Measurements from ENCODE around the gene MIAT.

MIAT gene

DNA sequence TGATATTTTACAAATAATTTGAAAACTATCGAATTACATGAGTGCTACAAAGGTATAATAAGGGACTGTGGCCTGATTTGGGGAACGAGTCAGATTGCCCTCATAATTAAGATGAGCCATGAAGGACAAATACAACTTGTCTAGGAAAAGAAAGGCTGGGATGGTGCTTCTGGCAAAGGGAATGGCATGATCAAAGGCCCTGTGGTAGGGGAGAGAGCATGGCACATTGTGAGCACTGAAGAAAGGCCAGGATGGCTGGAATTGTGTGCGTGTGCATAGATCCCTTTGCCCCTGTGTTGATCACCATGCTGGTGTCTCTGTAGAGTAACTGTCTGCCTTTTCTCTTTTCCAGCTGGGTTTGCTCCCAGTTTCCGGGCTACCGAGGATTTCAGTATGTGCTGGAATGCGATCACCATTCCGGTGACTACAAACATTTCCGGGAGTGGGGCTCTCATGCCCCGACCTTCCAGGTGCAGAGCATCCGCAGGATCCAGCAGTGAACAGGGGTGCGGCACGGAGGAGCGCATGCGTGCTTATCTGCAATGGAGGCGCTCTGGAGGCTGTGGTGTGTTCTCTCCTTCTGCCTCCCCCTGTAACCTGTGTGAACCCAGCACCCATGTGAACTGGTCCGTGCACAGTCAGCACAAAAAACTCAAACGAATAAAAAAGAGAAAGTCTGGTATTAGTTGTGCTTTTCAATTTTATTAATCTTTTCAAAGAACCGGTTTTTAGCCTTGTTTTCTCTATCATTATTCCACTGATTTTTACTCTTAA is 27.2 kb upstream of the MIAT start:
- no peak for DNase-seq (ENCODE audit: insufficient read length, low spot score)
- TF ChIP-seq POLR2A (IDR thresholded peaks at IDR 0.05; ENCODE audit: low read depth, low read length) (no peak), PAX5 (IDR thresholded peaks at IDR 0.05; ENCODE audit: insufficient read depth, low read length, severe bottlenecking) (no peak), TAF1 (IDR thresholded peaks at IDR 0.05; ENCODE audit: low read depth, low read length) (no peak), SPI1 (IDR thresholded peaks at IDR 0.05; ENCODE audit: low read depth, low read length) (no peak), POLR2AphosphoS5 (IDR thresholded peaks at IDR 0.05; ENCODE audit: low read depth, low read length) (no peak), POU2F2 (IDR thresholded peaks at IDR 0.05; ENCODE audit: low read depth, low read length) (no peak)
- no peak for FAIRE-seq

DNA sequence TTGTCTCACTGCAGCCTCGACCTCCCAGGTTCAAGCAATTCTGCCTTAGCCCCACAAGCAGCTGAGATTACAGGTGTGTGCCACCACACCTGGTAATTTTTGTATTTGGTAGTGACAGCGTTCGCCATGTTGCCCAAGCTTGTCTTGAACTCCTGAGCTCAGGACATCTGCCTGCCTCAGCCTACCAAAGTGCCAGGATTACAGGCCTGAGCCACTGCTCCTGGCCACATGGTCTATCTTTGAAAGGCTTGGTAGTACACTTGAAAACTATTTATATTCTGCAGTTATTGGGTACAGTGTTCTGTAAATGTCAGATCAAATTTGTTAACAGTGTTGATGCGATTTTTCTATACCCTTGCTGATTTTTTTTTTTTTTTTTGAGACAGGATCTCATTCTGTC is 26.1 kb upstream of the MIAT start:
- no peak for DNase-seq (ENCODE audit: insufficient read length, low spot score)
- FAIRE-seq = no peak
- TF ChIP-seq POLR2AphosphoS5 (IDR thresholded peaks at IDR 0.05; ENCODE audit: low read depth, low read length) = no peak
- no peak for TF ChIP-seq POLR2A (IDR thresholded peaks at IDR 0.05; ENCODE audit: low read depth, low read length)
- no peak for TF ChIP-seq PAX5 (IDR thresholded peaks at IDR 0.05; ENCODE audit: insufficient read depth, low read length, severe bottlenecking)
- TF ChIP-seq SPI1 (IDR thresholded peaks at IDR 0.05; ENCODE audit: low read depth, low read length) = no peak
- TF ChIP-seq TAF1 (IDR thresholded peaks at IDR 0.05; ENCODE audit: low read depth, low read length) = no peak
- no peak for TF ChIP-seq POU2F2 (IDR thresholded peaks at IDR 0.05; ENCODE audit: low read depth, low read length)

GRCh38 chr22:26632422-26633155 is 24.8 kb upstream of the MIAT start:
- DNase-seq (ENCODE audit: insufficient read length, low spot score) (no peak), FAIRE-seq (no peak)
- no peak for TF ChIP-seq SPI1 (IDR thresholded peaks at IDR 0.05; ENCODE audit: low read depth, low read length)
- no peak for TF ChIP-seq TAF1 (IDR thresholded peaks at IDR 0.05; ENCODE audit: low read depth, low read length)
- TF ChIP-seq POU2F2 (IDR thresholded peaks at IDR 0.05; ENCODE audit: low read depth, low read length) = no peak
- TF ChIP-seq POLR2A (IDR thresholded peaks at IDR 0.05; ENCODE audit: low read depth, low read length) = no peak
- TF ChIP-seq POLR2AphosphoS5 (IDR thresholded peaks at IDR 0.05; ENCODE audit: low read depth, low read length) = no peak
- no peak for TF ChIP-seq PAX5 (IDR thresholded peaks at IDR 0.05; ENCODE audit: insufficient read depth, low read length, severe bottlenecking)

DNA sequence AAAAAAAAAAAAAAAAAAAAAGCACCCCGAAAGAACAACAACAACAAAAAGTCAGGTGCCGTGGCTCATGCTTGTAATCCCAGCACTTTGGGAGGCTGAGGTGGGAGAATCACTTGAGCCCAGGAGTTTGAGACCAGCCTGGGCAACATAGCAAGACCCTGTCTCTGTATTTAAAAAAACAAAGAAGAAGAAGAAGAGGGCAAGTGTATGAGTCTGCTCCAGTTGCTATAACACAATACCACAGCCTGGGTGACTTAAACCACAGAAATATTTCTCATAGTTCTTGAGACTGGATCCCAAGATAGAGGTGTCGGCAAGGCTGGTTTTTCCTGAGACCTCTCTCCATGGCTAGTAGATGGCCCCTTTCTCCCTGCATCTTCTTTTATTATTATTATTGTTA is 23.2 kb upstream of the MIAT start:
- DNase-seq (ENCODE audit: insufficient read length, low spot score) (no peak), FAIRE-seq (no peak)
- no peak for TF ChIP-seq POU2F2 (IDR thresholded peaks at IDR 0.05; ENCODE audit: low read depth, low read length)
- TF ChIP-seq POLR2A (IDR thresholded peaks at IDR 0.05; ENCODE audit: low read depth, low read length) = no peak
- no peak for TF ChIP-seq TAF1 (IDR thresholded peaks at IDR 0.05; ENCODE audit: low read depth, low read length)
- TF ChIP-seq PAX5 (IDR thresholded peaks at IDR 0.05; ENCODE audit: insufficient read depth, low read length, severe bottlenecking) = no peak
- TF ChIP-seq POLR2AphosphoS5 (IDR thresholded peaks at IDR 0.05; ENCODE audit: low read depth, low read length) = no peak
- TF ChIP-seq SPI1 (IDR thresholded peaks at IDR 0.05; ENCODE audit: low read depth, low read length) = no peak

- no peak for DNase-seq (ENCODE audit: insufficient read length, low spot score)
- no peak for FAIRE-seq
- no peak for TF ChIP-seq SPI1 (IDR thresholded peaks at IDR 0.05; ENCODE audit: low read depth, low read length)
- TF ChIP-seq TAF1 (IDR thresholded peaks at IDR 0.05; ENCODE audit: low read depth, low read length) = no peak
- TF ChIP-seq POU2F2 (IDR thresholded peaks at IDR 0.05; ENCODE audit: low read depth, low read length) = no peak
- TF ChIP-seq POLR2A (IDR thresholded peaks at IDR 0.05; ENCODE audit: low read depth, low read length) = no peak
- TF ChIP-seq POLR2AphosphoS5 (IDR thresholded peaks at IDR 0.05; ENCODE audit: low read depth, low read length) = no peak
- TF ChIP-seq PAX5 (IDR thresholded peaks at IDR 0.05; ENCODE audit: insufficient read depth, low read length, severe bottlenecking) = no peak
Measured at GRCh38 chr22:26635117-26635516, 22.3 kb upstream of the MIAT start.

- TF ChIP-seq PAX5 (IDR thresholded peaks at IDR 0.05; ENCODE audit: insufficient read depth, low read length, severe bottlenecking) = no peak
- TF ChIP-seq POLR2A (IDR thresholded peaks at IDR 0.05; ENCODE audit: low read depth, low read length) = no peak
- no peak for TF ChIP-seq POLR2AphosphoS5 (IDR thresholded peaks at IDR 0.05; ENCODE audit: low read depth, low read length)
- no peak for TF ChIP-seq TAF1 (IDR thresholded peaks at IDR 0.05; ENCODE audit: low read depth, low read length)
- DNase-seq (ENCODE audit: insufficient read length, low spot score) = no peak
- no peak for FAIRE-seq
Measured at GRCh38 chr22:26636296-26636695, 21.1 kb upstream of the MIAT start.

GRCh38 chr22:26642465-26643417 is 14.6 kb upstream of the MIAT start:
- TF ChIP-seq POLR2AphosphoS5 (IDR thresholded peaks at IDR 0.05; ENCODE audit: low read depth, low read length) (no peak), POU2F2 (IDR thresholded peaks at IDR 0.05; ENCODE audit: low read depth, low read length) (no peak), POLR2A (IDR thresholded peaks at IDR 0.05; ENCODE audit: low read depth, low read length) (no peak), SPI1 (IDR thresholded peaks at IDR 0.05; ENCODE audit: low read depth, low read length) (0 out of 2 replicates have a peak, but pooled peaks have one; percentile 4), TAF1 (IDR thresholded peaks at IDR 0.05; ENCODE audit: low read depth, low read length) (no peak), PAX5 (IDR thresholded peaks at IDR 0.05; ENCODE audit: insufficient read depth, low read length, severe bottlenecking) (no peak)

GRCh38 chr22:26643418-26644100 is 13.8 kb upstream of the MIAT start:
- DNase-seq (ENCODE audit: insufficient read length, low spot score) (no peak), FAIRE-seq (peak; percentile 5)
- TF ChIP-seq POLR2A (IDR thresholded peaks at IDR 0.05; ENCODE audit: low read depth, low read length) = no peak

More at GRCh38 chr22:26642465-26643417, 14.6 kb upstream of the MIAT start:
- FAIRE-seq (peak; percentile 61), DNase-seq (ENCODE audit: insufficient read length, low spot score) (no peak)

Measured in GM12891 (cell line).